DND-41 (cell line): Measurements from ENCODE around the gene AP1AR.

Experiments used
- ATAC-seq: fragments of 200-7000 bp; cut with Tn5 transposase; 3 replicates; pipeline ENCODE4 v1.9.1; 2021; ENCODE audit warnings: low read depth; ENCODE audit not compliant: insufficient read depth
- DNase-seq: peaks from one replicate; pipeline ENCODE4 v3.0.0-alpha.2; 2020
- H2AFZ ChIP-seq: 2 replicates; pipeline ENCODE4 v1.6.0; 2012; ENCODE audit warnings: low read depth, low read length
- H3K27ac ChIP-seq: 2 replicates; pipeline ENCODE4 v1.5.1; 2012; ENCODE audit warnings: low read length, inconsistent platforms
- H3K27me3 ChIP-seq: fragments of 200-600 bp; sonication (generic); 2 replicates; pipeline ENCODE4 v1.6.0; 2012; ENCODE audit warnings: low read length, mild to moderate bottlenecking, inconsistent platforms; ENCODE audit not compliant: insufficient read depth, poor library complexity
- H3K36me3 ChIP-seq: 2 replicates; pipeline ENCODE4 v1.5.1; 2012; ENCODE audit warnings: low read length, inconsistent platforms; ENCODE audit not compliant: insufficient read depth
- H3K4me1 ChIP-seq: 2 replicates; pipeline ENCODE4 v1.5.1; 2012; ENCODE audit warnings: mild to moderate bottlenecking, low read length; ENCODE audit not compliant: insufficient read depth
- H3K4me2 ChIP-seq: 2 replicates; pipeline ENCODE4 v1.6.0; 2012; ENCODE audit warnings: mild to moderate bottlenecking, moderate library complexity, low read length, inconsistent platforms; ENCODE audit not compliant: insufficient read depth
- H3K4me3 ChIP-seq, 2 experiments: fragments of 200-600 bp in 1 of 2; shearing (Covaris generic) in 1 of 2; 2 replicates each; pipeline ENCODE4 v1.5.1; 2012 to 2016; ENCODE audit warnings: inconsistent platforms in 2 of 2, low read length in 2 of 2, mild to moderate bottlenecking in 2 of 2, low read depth in 1 of 2, moderate library complexity in 1 of 2
- H3K79me2 ChIP-seq: 2 replicates; pipeline ENCODE4 v1.6.0; 2012; ENCODE audit warnings: low read length, inconsistent platforms; ENCODE audit not compliant: insufficient read depth
- H3K9ac ChIP-seq: 2 replicates; pipeline ENCODE4 v1.6.0; 2012; ENCODE audit warnings: low read depth, mild to moderate bottlenecking, inconsistent platforms, low read length, moderate library complexity
- H3K9me3 ChIP-seq: 2 replicates; pipeline ENCODE4 v1.5.1; 2012; ENCODE audit warnings: low read length, moderate library complexity, mild to moderate bottlenecking, inconsistent platforms; ENCODE audit not compliant: insufficient read depth, severe bottlenecking
- H4K20me1 ChIP-seq: 2 replicates; pipeline ENCODE4 v1.6.0; 2012; ENCODE audit warnings: low read length; ENCODE audit not compliant: insufficient read depth
- CTCF ChIP-seq: IDR thresholded peaks from 2 replicates; pipeline ENCODE4 v1.5.1; 2012; ENCODE audit warnings: borderline replicate concordance, low read length, moderate library complexity, mild to moderate bottlenecking; ENCODE audit not compliant: poor library complexity, severe bottlenecking; ENCODE audit errors: extremely low read depth
- EZH2 ChIP-seq: IDR thresholded peaks from 3 replicates; pipeline ENCODE4 v1.6.1; 2012; ENCODE audit warnings: borderline replicate concordance, low read depth, mild to moderate bottlenecking, moderate library complexity, low read length, inconsistent platforms; ENCODE audit not compliant: severe bottlenecking

Gene AP1AR

GRCh38 chr4:112236040-112236439 is 4.5 kb downstream of the AP1AR start:
- DNase-seq (no peak), ATAC-seq (no peak)
- H3K4me3 ChIP-seq = no peak overlapping the region
- no peaks in the 10 kb centered on the region; the same call in 1 of the 2 replicates for H3K36me3 ChIP-seq
- no peak overlapping the region for H3K27ac ChIP-seq
- H3K4me1 ChIP-seq = peaks cover 29% of the 10 kb centered on the region
- H3K27me3 ChIP-seq = no peaks in the 10 kb centered on the region
- no peak overlapping the region for H2AFZ ChIP-seq
- no peak overlapping the region for H3K4me2 ChIP-seq
- no peak overlapping the region for H3K9ac ChIP-seq
- peaks cover 75% of the 10 kb centered on the region for H3K79me2 ChIP-seq
- H3K9me3 ChIP-seq = no peaks in the 10 kb centered on the region
- TF ChIP-seq EZH2 (no peak), CTCF (no peak)
- 0 out of 2 replicates have a peak, but pooled peaks cover 7% of the 10 kb centered on the region for H4K20me1 ChIP-seq

DNA sequence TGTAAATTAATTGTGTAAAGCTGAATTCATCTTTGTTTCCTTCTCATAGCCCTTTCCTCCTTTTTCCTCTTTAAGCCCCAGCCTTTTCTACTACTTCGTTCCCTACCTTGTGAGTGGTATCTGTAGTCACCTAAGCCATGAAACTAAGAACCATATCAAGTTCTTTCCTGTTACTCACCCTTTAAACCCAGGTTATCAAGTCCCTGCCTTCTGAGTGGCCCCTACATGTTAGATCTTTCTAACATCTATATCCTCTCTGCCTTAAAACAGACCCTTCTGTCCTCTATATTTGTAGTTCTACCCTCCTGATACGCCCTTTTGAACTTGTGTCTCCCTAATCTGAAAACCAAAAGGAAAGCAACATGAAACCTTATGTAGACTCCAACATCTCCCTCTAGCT is 7.2 kb downstream of the AP1AR start:
- Histone ChIP-seq H3K79me2 (peaks cover 67% of the 10 kb centered on the region), H3K4me2 (no peak overlapping the region), H3K9ac (no peak overlapping the region), H2AFZ (no peak overlapping the region), H3K27ac (no peak overlapping the region), H3K27me3 (no peaks in the 10 kb centered on the region), H4K20me1 (peaks cover 7% of the 10 kb centered on the region; the same call in 1 of the 2 replicates), H3K4me1 (peaks cover 14% of the 10 kb centered on the region; the same call in 1 of the 2 replicates), H3K9me3 (no peaks in the 10 kb centered on the region), H3K4me3 (no peak overlapping the region), H3K36me3 (peaks cover 5% of the 10 kb centered on the region; the same call in 1 of the 2 replicates)
- no peak for DNase-seq
- ATAC-seq = no peak
- no peak for TF ChIP-seq EZH2
- TF ChIP-seq CTCF = no peak

DNA sequence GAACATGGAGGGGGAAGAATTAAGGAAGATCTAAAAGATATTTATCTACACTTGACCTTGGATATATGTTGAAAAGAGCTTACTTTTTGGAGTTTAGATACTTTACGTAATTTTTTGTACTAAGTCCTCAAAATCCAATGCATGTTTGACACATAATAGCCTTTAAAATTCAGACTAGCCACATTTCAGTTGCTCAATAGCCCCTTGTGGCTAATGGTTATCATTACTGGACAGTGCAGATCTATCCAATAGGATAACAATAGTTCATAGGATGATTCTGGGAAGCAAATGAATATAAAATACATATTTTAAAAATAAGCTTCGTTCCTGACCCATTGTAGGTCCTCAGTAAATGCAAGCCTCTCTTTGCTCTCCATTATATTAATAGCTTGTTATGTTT is 13.8 kb downstream of the AP1AR start:
- H2AFZ ChIP-seq = no peak overlapping the region
- peaks cover 2% of the 10 kb centered on the region; the same call in 1 of the 2 replicates for H4K20me1 ChIP-seq
- H3K4me3 ChIP-seq = no peak overlapping the region
- H3K36me3 ChIP-seq = peaks cover 5% of the 10 kb centered on the region; the same call in 1 of the 2 replicates
- H3K4me2 ChIP-seq = no peak overlapping the region
- H3K27me3 ChIP-seq = no peaks in the 10 kb centered on the region
- no peak overlapping the region for H3K9ac ChIP-seq
- ATAC-seq (no peak), DNase-seq (no peak)
- H3K4me1 ChIP-seq = no peaks in the 10 kb centered on the region
- TF ChIP-seq CTCF (no peak), EZH2 (no peak)
- no peaks in the 10 kb centered on the region for H3K9me3 ChIP-seq
- no peak overlapping the region for H3K27ac ChIP-seq
- peaks cover 20% of the 10 kb centered on the region; the same call in 1 of the 2 replicates for H3K79me2 ChIP-seq

DNA sequence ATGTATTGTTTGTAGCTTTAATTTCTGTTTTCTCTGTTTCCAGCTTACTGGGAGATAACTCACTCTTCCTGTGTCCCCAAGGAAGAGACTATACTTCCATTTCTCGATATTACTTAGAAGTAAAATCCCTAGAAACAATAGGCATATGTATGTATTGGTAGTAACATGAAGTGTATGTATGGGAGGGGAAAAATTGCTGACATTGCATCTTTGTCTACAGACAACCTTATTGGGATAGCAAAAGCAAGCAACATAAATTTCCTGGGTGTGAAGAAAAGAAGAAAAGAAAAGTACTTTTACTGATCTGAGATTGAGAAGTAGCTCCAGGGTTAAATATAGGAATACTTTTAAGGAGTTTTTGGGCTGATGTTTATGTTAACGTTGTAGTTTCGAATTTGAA is 15.4 kb downstream of the AP1AR start:
- H3K4me3 ChIP-seq = no peak overlapping the region
- H3K36me3 ChIP-seq = peaks cover 5% of the 10 kb centered on the region; the same call in 1 of the 2 replicates
- H3K9ac ChIP-seq = no peak overlapping the region
- DNase-seq (no peak), ATAC-seq (no peak)
- no peaks in the 10 kb centered on the region for H3K27me3 ChIP-seq
- no peak for TF ChIP-seq EZH2
- no peak for TF ChIP-seq CTCF
- H4K20me1 ChIP-seq = no peaks in the 10 kb centered on the region; the same call in 1 of the 2 replicates
- no peak overlapping the region for H2AFZ ChIP-seq
- no peak overlapping the region for H3K27ac ChIP-seq
- peaks cover 24% of the 10 kb centered on the region; the same call in 1 of the 2 replicates for H3K79me2 ChIP-seq
- H3K9me3 ChIP-seq = no peaks in the 10 kb centered on the region
- H3K4me1 ChIP-seq = no peaks in the 10 kb centered on the region
- no peak overlapping the region for H3K4me2 ChIP-seq
